Measurements from ENCODE around the gene SMARCAL1. TPM values are rescaled to one million over a fixed set of nuclear protein-coding genes. Genes with fewer than 3 reads are reported as not detected.

SMARCAL1 gene
- total and polyA plus RNA-seq, 2 experiments from 2014 or later, result 10.3 to 17.2 TPM

GRCh38 chr2:216485237-216485636 lies 73.0 kb downstream of the SMARCAL1 start (continued):
- TF ChIP-seq CTCF (conservative IDR thresholded peaks at IDR 0.05; ENCODE audit: low read depth in 2 of 2) (no peak), JUNB (IDR thresholded peaks at IDR 0.05; ENCODE audit: unreplicated experiment) (no peak)
- TF ChIP-seq, protein P1, sequence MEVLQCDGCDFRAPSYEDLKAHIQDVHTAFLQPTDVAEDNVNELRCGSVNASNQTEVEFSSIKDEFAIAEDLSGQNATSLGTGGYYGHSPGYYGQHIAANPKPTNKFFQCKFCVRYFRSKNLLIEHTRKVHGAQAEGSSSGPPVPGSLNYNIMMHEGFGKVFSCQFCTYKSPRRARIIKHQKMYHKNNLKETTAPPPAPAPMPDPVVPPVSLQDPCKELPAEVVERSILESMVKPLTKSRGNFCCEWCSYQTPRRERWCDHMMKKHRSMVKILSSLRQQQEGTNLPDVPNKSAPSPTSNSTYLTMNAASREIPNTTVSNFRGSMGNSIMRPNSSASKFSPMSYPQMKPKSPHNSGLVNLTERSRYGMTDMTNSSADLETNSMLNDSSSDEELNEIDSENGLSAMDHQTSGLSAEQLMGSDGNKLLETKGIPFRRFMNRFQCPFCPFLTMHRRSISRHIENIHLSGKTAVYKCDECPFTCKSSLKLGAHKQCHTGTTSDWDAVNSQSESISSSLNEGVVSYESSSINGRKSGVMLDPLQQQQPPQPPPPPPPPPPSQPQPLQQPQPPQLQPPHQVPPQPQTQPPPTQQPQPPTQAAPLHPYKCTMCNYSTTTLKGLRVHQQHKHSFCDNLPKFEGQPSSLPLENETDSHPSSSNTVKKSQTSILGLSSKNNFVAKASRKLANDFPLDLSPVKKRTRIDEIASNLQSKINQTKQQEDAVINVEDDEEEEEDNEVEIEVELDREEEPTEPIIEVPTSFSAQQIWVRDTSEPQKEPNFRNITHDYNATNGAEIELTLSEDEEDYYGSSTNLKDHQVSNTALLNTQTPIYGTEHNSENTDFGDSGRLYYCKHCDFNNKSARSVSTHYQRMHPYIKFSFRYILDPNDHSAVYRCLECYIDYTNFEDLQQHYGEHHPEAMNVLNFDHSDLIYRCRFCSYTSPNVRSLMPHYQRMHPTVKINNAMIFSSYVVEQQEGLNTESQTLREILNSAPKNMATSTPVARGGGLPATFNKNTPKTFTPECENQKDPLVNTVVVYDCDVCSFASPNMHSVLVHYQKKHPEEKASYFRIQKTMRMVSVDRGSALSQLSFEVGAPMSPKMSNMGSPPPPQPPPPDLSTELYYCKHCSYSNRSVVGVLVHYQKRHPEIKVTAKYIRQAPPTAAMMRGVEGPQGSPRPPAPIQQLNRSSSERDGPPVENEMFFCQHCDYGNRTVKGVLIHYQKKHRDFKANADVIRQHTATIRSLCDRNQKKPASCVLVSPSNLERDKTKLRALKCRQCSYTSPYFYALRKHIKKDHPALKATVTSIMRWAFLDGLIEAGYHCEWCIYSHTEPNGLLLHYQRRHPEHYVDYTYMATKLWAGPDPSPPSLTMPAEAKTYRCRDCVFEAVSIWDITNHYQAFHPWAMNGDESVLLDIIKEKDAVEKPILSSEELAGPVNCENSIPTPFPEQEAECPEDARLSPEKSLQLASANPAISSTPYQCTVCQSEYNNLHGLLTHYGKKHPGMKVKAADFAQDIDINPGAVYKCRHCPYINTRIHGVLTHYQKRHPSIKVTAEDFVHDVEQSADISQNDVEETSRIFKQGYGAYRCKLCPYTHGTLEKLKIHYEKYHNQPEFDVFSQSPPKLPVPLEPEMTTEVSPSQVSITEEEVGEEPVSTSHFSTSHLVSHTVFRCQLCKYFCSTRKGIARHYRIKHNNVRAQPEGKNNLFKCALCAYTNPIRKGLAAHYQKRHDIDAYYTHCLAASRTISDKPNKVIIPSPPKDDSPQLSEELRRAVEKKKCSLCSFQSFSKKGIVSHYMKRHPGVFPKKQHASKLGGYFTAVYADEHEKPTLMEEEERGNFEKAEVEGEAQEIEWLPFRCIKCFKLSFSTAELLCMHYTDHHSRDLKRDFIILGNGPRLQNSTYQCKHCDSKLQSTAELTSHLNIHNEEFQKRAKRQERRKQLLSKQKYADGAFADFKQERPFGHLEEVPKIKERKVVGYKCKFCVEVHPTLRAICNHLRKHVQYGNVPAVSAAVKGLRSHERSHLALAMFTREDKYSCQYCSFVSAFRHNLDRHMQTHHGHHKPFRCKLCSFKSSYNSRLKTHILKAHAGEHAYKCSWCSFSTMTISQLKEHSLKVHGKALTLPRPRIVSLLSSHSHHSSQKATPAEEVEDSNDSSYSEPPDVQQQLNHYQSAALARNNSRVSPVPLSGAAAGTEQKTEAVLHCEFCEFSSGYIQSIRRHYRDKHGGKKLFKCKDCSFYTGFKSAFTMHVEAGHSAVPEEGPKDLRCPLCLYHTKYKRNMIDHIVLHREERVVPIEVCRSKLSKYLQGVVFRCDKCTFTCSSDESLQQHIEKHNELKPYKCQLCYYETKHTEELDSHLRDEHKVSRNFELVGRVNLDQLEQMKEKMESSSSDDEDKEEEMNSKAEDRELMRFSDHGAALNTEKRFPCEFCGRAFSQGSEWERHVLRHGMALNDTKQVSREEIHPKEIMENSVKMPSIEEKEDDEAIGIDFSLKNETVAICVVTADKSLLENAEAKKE (CRISPR knock-in tag; IDR thresholded peaks at IDR 0.05), result no peak

DNA sequence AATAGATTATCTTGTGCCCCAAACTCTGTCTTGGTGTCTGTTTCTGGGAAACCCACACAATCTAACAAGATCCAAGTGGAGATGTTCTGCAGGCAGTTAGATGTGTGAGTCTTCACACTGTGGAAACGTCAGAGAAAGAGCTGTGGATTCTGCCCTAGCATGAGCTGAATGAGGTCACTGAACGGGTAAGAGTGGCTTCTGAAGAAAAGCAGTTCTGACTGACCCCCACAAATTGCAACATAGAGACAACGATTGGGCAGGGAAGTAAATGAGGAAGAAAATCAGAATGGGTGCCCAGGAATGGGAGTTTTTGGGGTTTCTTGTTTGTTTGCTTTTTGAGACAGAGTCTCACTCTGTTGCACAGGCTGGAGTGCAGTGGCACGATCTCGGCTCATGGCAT lies 73.5 kb downstream of the SMARCAL1 start:
- H3K4me3 Mint-ChIP-seq, result no peak overlapping the region
- no peak for ATAC-seq
- H3K4me2 ChIP-seq, result no peak overlapping the region

More for the DNA sequence above, 73.5 kb downstream of the SMARCAL1 start:
- Mint-ChIP-seq H3K9me3 (no peaks in the 10 kb centered on the region), H3K27me3 (ENCODE audit: insufficient read depth, low read depth, poor library complexity) (no peaks in the 10 kb centered on the region), H3K27ac (no peak overlapping the region), H3K36me3 (ENCODE audit: low read depth) (peaks cover 4% of the 10 kb centered on the region; the same call in 1 of the 3 replicates), H3K4me1 (no peaks in the 10 kb centered on the region)
- TF ChIP-seq JUNB (IDR thresholded peaks at IDR 0.05; ENCODE audit: unreplicated experiment) (no peak), NANOG (IDR thresholded peaks at IDR 0.05; ENCODE audit: borderline replicate concordance) (no peak)
- H3K4me3 ChIP-seq, result no peak overlapping the region
- H3K4me1 ChIP-seq (ENCODE audit: insufficient read depth), result no peaks in the 10 kb centered on the region
- DNase-seq (ENCODE audit: low spot score), result no peak
- 0 out of 2 replicates have a peak, but pooled peaks cover 3% of the 10 kb centered on the region for H3K36me3 ChIP-seq (ENCODE audit: insufficient read depth)
- no peaks in the 10 kb centered on the region for H3K27me3 ChIP-seq (ENCODE audit: insufficient read depth)
- H2AFZ ChIP-seq, result no peak overlapping the region
- H3K9me2 ChIP-seq (ENCODE audit: insufficient read depth), result no peaks in the 10 kb centered on the region
- no peak overlapping the region for H3K27ac ChIP-seq (ENCODE audit: low read depth)
- no peaks in the 10 kb centered on the region for H3K79me2 ChIP-seq (replicated peaks; ENCODE audit: insufficient read depth)
- 0 out of 2 replicates have a peak, but pooled peaks cover 4% of the 10 kb centered on the region for H4K20me1 ChIP-seq (replicated peaks; ENCODE audit: insufficient read depth)
- no peaks in the 10 kb centered on the region for H3F3A ChIP-seq (replicated peaks; ENCODE audit: low read depth)

Data from GM23338 (cell line).